ENCODE results near the gene EIF1AD. TPM values are rescaled to one million over a fixed set of nuclear protein-coding genes. Genes with fewer than 3 reads are reported as not detected.

EIF1AD gene
- total and polyA plus RNA-seq, 9 of the 15 experiments (the other 6 are each of a cell fraction or from before 2014, with no cell fraction given), result 50.1 to 98.8 (median 58.7) TPM

- H3K9me1 ChIP-seq (ENCODE audit: control insufficient read depth, insufficient read depth, low read length), result no peaks in the 10 kb centered on the region
- H4K20me1 ChIP-seq (replicated peaks; ENCODE audit: control insufficient read depth, insufficient read depth, low read length), result no peaks in the 10 kb centered on the region
- 27% methylated on average over 9 of the region's 13 CpGs for WGBS (ENCODE audit: insufficient coverage, low coverage, missing lambda C conversion rate)
- CTCF ChIA-PET (ENCODE audit: low intra/inter-chr PET ratio), result no interaction called here
- DNase-seq (ENCODE audit: extremely low read depth in 1 of 4, low spot score in 3 of 4) (no peak), ATAC-seq (peak; percentile 29), FAIRE-seq (no peak)
- peak overlapping the region in 1 of 2 experiments; percentile 79; a peak in 2 of 4 replicates for H3K9ac ChIP-seq (ENCODE audit: insufficient read depth in 1 of 2, low read depth in 2 of 2, low read length in 2 of 2)
- TF ChIP-seq SIN3B (IDR thresholded peaks at IDR 0.05; ENCODE audit: low read depth), result no peak
- TF ChIP-seq SPI1 (IDR thresholded peaks at IDR 0.05; ENCODE audit: borderline replicate concordance, low read depth, low read length), result no peak
- no peak for TF ChIP-seq RBM15 (IDR thresholded peaks at IDR 0.05; ENCODE audit: insufficient read depth, low read length)
- TF ChIP-seq SMC3 (conservative IDR thresholded peaks at IDR 0.05; ENCODE audit: insufficient read depth, low read depth, low read length), result no peak
- TF ChIP-seq SMAD4 (CRISPR knock-in tag; conservative IDR thresholded peaks at IDR 0.05), result no peak
- no peak for TF ChIP-seq ZBTB12 (CRISPR knock-in tag; IDR thresholded peaks at IDR 0.05)
- TF ChIP-seq MCM5 (IDR thresholded peaks at IDR 0.05; ENCODE audit: low read depth), result no peak
- no peak for TF ChIP-seq ZNF140 (CRISPR knock-in tag; IDR thresholded peaks at IDR 0.05)
- no peak for TF ChIP-seq GATAD2A (IDR thresholded peaks at IDR 0.05)
- no peak for TF ChIP-seq ATF4 (CRISPR knock-in tag; IDR thresholded peaks at IDR 0.05)
- no peak for TF ChIP-seq ZNF764 (CRISPR knock-in tag; IDR thresholded peaks at IDR 0.05; ENCODE audit: low read depth)
- TF ChIP-seq HEY1 (CRISPR knock-in tag; IDR thresholded peaks at IDR 0.05; ENCODE audit: borderline replicate concordance), result no peak
- TF ChIP-seq ZNF830 (CRISPR knock-in tag; IDR thresholded peaks at IDR 0.05), result no peak
- TF ChIP-seq FOXP4 (CRISPR knock-in tag; IDR thresholded peaks at IDR 0.05; ENCODE audit: borderline replicate concordance), result no peak
- no peak for TF ChIP-seq NR2C2 (CRISPR knock-in tag; IDR thresholded peaks at IDR 0.05)
- no peak for TF ChIP-seq NR2C2 (tag; IDR thresholded peaks at IDR 0.05)
- no peak for TF ChIP-seq ARID1B (IDR thresholded peaks at IDR 0.05)
- TF ChIP-seq THAP7 (CRISPR knock-in tag; IDR thresholded peaks at IDR 0.05), result no peak
- TF ChIP-seq TFAM (CRISPR knock-in tag; conservative IDR thresholded peaks at IDR 0.05), result no peak
- TF ChIP-seq HSF4 (CRISPR knock-in tag; IDR thresholded peaks at IDR 0.05; ENCODE audit: borderline replicate concordance), result no peak
- POLR2A ChIA-PET, result interaction anchor here (0.6 to 2.2 kb wide), 8 partner anchors 10 to 443 kb away, joined by 3 to 7 read pairs (median 5); partner anchors contain the start of genes CCDC85B and FOSL1
- H3K4me3 ChIP-seq, result no peak overlapping the region
- no peaks in the 10 kb centered on the region for H3K79me2 ChIP-seq (ENCODE audit: control insufficient read depth, insufficient read depth, low read length)
- intact Hi-C loops (cut with micrococcal nuclease) (no loop called here), in situ Hi-C loops (cut with MboI) (no loop called here)
- H3K4me2 ChIP-seq (ENCODE audit: insufficient read depth, low read length), result no peak overlapping the region
- no TSS peak for BruUV-seq (replicated peaks)
- H3K27me3 ChIP-seq (ENCODE audit: control insufficient read depth in 2 of 2, insufficient read depth in 2 of 2, low read length in 2 of 2), result peaks cover 0 to 5% of the 10 kb centered on the region in 2 experiments; a peak in 1 of 5 replicates
- H3K36me3 ChIP-seq (ENCODE audit: control insufficient read depth, insufficient read depth, low read length), result no peaks in the 10 kb centered on the region
- H3K27ac ChIP-seq (ENCODE audit: extremely low read depth, low read depth, low read length), result no peak overlapping the region
- peaks cover 0 to 22% of the 10 kb centered on the region in 2 experiments; a peak in 3 of 5 replicates for H3K4me1 ChIP-seq (replicated peaks in 1 of 2; ENCODE audit: control insufficient read depth in 2 of 2, insufficient read depth in 2 of 2, low read length in 2 of 2)
- H3K9me3 ChIP-seq (replicated peaks; ENCODE audit: control insufficient read depth, insufficient read depth, low read depth, low read length), result no peaks in the 10 kb centered on the region
- H2AFZ ChIP-seq (ENCODE audit: low read depth, low read length), result 0 out of 2 replicates have a peak overlapping the region, but pooled peaks have one; percentile 1
Observed at GRCh38 chr11:65947133-65947532, 54.8 kb downstream of the EIF1AD start.

Measured in K562 (cell line).